ENCODE data around the gene MAP6D1. TPM values are rescaled to one million over a fixed set of nuclear protein-coding genes. Genes with fewer than 3 reads are reported as not detected.

MAP6D1 gene
- total and polyA plus RNA-seq, 9 of the 15 experiments (the other 6 are each of a cell fraction or from before 2014, with no cell fraction given), result 0.16 to 1.5 (median 0.44) TPM; not detected in 3

DNA sequence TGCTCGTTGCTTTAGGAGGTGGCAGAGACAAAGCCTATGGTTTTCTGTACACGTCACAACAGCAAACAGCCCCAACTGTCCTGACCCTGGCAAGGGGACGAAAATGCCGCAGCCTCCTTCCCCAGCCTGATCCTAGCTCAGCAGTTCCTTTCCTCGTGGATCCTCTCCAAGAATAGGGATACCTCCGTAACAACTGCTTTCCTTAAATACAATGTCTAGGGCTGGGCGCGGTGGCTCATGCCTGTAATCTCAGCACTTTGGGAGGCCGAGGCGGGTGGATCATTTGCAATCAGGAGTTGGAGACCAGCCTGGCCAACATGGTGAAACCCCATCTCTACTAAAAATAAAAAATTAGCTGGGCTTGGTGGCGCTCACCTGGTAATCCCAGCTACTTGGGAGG, 17.0 kb downstream of the MAP6D1 start:
- H3K36me3 ChIP-seq (ENCODE audit: control insufficient read depth, insufficient read depth, low read length), result peaks cover 74% of the 10 kb centered on the region
- ChIA-PET POLR2A (no interaction called here), CTCF (ENCODE audit: low intra/inter-chr PET ratio) (no interaction called here)

DNA sequence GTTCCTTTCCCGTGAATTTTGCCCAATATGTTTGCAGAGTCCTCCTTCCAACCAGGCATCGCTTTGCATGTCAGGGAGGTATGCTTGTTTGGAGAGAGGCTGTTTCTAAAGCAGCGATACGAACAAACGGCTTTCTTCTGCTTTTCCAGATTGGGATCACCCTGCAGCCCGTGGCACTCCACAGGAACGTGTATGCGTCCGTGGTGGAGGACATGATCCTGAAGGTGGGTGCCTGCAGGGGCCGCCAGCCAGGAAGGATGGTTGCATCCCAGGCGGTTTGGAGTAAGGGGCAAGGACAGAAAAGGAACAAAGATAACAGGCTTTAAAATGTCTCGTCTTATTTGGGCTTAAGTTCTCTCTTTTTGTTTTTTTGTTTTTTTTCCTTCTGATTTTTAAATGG, 17.5 kb downstream of the MAP6D1 start:
- H3K4me1 ChIP-seq (replicated peaks in 1 of 2; ENCODE audit: control insufficient read depth in 2 of 2, insufficient read depth in 2 of 2, low read length in 2 of 2), result no peaks in the 10 kb centered on the region
- H3K9me3 ChIP-seq (replicated peaks; ENCODE audit: control insufficient read depth, insufficient read depth, low read depth, low read length), result no peaks in the 10 kb centered on the region
- no peak overlapping the region for H3K4me3 ChIP-seq
- no peak overlapping the region for H3K27ac ChIP-seq (ENCODE audit: extremely low read depth, low read depth, low read length)
- H3K36me3 ChIP-seq (ENCODE audit: control insufficient read depth, insufficient read depth, low read length), result peaks cover 79% of the 10 kb centered on the region
- 89% methylated on average over 12 of the region's 12 CpGs for WGBS (ENCODE audit: insufficient coverage, low coverage, missing lambda C conversion rate)
- no peak overlapping the region for H2AFZ ChIP-seq (ENCODE audit: low read depth, low read length)
- H3K79me2 ChIP-seq (ENCODE audit: control insufficient read depth, insufficient read depth, low read length), result no peaks in the 10 kb centered on the region
- no peaks in the 10 kb centered on the region for H3K9me1 ChIP-seq (ENCODE audit: control insufficient read depth, insufficient read depth, low read length)
- ATAC-seq (no peak), FAIRE-seq (no peak), DNase-seq (ENCODE audit: extremely low read depth in 1 of 4, low spot score in 3 of 4) (no peak)
- no TSS peak for BruUV-seq (replicated peaks)
- POLR2A ChIA-PET, result no interaction called here
- no peak overlapping the region for H3K4me2 ChIP-seq (ENCODE audit: insufficient read depth, low read length)
- H3K9ac ChIP-seq (ENCODE audit: insufficient read depth in 1 of 2, low read depth in 2 of 2, low read length in 2 of 2), result no peak overlapping the region
- in situ Hi-C loops (cut with MboI) (no loop called here), intact Hi-C loops (cut with micrococcal nuclease) (no loop called here)
- H4K20me1 ChIP-seq (replicated peaks; ENCODE audit: control insufficient read depth, insufficient read depth, low read length), result no peaks in the 10 kb centered on the region; the same call in 1 of the 2 replicates
- CTCF ChIA-PET (ENCODE audit: low intra/inter-chr PET ratio), result no interaction called here
- H3K27me3 ChIP-seq (ENCODE audit: control insufficient read depth in 2 of 2, insufficient read depth in 2 of 2, low read length in 2 of 2), result no peaks in the 10 kb centered on the region
- TF ChIP-seq, protein P1, sequence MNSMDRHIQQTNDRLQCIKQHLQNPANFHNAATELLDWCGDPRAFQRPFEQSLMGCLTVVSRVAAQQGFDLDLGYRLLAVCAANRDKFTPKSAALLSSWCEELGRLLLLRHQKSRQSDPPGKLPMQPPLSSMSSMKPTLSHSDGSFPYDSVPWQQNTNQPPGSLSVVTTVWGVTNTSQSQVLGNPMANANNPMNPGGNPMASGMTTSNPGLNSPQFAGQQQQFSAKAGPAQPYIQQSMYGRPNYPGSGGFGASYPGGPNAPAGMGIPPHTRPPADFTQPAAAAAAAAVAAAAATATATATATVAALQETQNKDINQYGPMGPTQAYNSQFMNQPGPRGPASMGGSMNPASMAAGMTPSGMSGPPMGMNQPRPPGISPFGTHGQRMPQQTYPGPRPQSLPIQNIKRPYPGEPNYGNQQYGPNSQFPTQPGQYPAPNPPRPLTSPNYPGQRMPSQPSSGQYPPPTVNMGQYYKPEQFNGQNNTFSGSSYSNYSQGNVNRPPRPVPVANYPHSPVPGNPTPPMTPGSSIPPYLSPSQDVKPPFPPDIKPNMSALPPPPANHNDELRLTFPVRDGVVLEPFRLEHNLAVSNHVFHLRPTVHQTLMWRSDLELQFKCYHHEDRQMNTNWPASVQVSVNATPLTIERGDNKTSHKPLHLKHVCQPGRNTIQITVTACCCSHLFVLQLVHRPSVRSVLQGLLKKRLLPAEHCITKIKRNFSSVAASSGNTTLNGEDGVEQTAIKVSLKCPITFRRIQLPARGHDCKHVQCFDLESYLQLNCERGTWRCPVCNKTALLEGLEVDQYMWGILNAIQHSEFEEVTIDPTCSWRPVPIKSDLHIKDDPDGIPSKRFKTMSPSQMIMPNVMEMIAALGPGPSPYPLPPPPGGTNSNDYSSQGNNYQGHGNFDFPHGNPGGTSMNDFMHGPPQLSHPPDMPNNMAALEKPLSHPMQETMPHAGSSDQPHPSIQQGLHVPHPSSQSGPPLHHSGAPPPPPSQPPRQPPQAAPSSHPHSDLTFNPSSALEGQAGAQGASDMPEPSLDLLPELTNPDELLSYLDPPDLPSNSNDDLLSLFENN (IDR thresholded peaks at IDR 0.05; ENCODE audit: low read depth in 2 of 2, low read length in 2 of 2), result no peak

More for the DNA sequence above, 17.0 kb downstream of the MAP6D1 start:
- no peaks in the 10 kb centered on the region for H3K4me1 ChIP-seq (replicated peaks in 1 of 2; ENCODE audit: control insufficient read depth in 2 of 2, insufficient read depth in 2 of 2, low read length in 2 of 2)
- FAIRE-seq (no peak), ATAC-seq (no peak), DNase-seq (ENCODE audit: extremely low read depth in 1 of 4, low spot score in 3 of 4) (no peak)
- no peaks in the 10 kb centered on the region for H3K27me3 ChIP-seq (ENCODE audit: control insufficient read depth in 2 of 2, insufficient read depth in 2 of 2, low read length in 2 of 2)
- intact Hi-C loops (cut with micrococcal nuclease), result no loop called here
- no peaks in the 10 kb centered on the region for H4K20me1 ChIP-seq (replicated peaks; ENCODE audit: control insufficient read depth, insufficient read depth, low read length)
- no peak overlapping the region for H2AFZ ChIP-seq (ENCODE audit: low read depth, low read length)
- no peaks in the 10 kb centered on the region for H3K9me1 ChIP-seq (ENCODE audit: control insufficient read depth, insufficient read depth, low read length)
- BruUV-seq (replicated peaks), result no TSS peak
- no peaks in the 10 kb centered on the region for H3K79me2 ChIP-seq (ENCODE audit: control insufficient read depth, insufficient read depth, low read length)
- H3K4me2 ChIP-seq (ENCODE audit: insufficient read depth, low read length), result no peak overlapping the region
- TF ChIP-seq ZNF224 (CRISPR knock-in tag; IDR thresholded peaks at IDR 0.05), result no peak
- no peak for TF ChIP-seq KAT8 (IDR thresholded peaks at IDR 0.05; ENCODE audit: low read depth)
- TF ChIP-seq RNF2 (IDR thresholded peaks at IDR 0.05), result no peak
- no peak for TF ChIP-seq HSF4 (CRISPR knock-in tag; IDR thresholded peaks at IDR 0.05; ENCODE audit: borderline replicate concordance)
- TF ChIP-seq, protein P2, sequence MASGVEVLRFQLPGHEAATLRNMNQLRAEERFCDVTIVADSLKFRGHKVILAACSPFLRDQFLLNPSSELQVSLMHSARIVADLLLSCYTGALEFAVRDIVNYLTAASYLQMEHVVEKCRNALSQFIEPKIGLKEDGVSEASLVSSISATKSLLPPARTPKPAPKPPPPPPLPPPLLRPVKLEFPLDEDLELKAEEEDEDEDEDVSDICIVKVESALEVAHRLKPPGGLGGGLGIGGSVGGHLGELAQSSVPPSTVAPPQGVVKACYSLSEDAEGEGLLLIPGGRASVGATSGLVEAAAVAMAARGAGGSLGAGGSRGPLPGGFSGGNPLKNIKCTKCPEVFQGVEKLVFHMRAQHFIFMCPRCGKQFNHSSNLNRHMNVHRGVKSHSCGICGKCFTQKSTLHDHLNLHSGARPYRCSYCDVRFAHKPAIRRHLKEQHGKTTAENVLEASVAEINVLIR (CRISPR knock-in tag; IDR thresholded peaks at IDR 0.05), result no peak
- H3K9ac ChIP-seq (ENCODE audit: insufficient read depth in 1 of 2, low read depth in 2 of 2, low read length in 2 of 2), result no peak overlapping the region
- no peak overlapping the region for H3K27ac ChIP-seq (ENCODE audit: extremely low read depth, low read depth, low read length)
- in situ Hi-C loops (cut with MboI), result no loop called here
- no peaks in the 10 kb centered on the region for H3K9me3 ChIP-seq (replicated peaks; ENCODE audit: control insufficient read depth, insufficient read depth, low read depth, low read length)
- 89% methylated on average over 8 of the region's 11 CpGs for WGBS (ENCODE audit: insufficient coverage, low coverage, missing lambda C conversion rate)
- no peak overlapping the region for H3K4me3 ChIP-seq
